ENCODE data around the gene CLDN19.
A peak's percentile ranks its signal among the peaks of the same experiment; 100 is the strongest.

CLDN19 gene

DNA sequence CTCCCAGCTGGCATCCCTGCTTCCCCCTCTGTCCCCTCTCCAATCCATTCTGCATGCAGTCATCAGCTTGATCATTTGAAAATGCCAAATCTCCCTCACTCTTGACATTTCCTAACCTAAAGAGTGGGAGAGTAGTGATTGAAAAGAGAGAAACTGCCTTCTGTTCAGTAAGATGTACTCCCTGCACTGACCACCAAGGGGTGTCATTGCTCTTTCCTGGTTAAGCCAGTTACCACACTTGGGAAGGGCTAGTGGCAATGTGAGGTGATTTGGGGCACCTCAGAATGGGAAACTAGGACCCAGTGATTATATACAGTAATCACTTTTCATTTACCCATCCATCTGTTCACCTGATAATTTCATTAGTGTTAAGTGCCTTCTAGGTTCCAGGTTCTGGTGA is 37.8 kb upstream of the CLDN19 start:
- TF ChIP-seq YY1 (IDR thresholded peaks at IDR 0.05; ENCODE audit: low read depth): no peak
- TF ChIP-seq RAD21 (IDR thresholded peaks at IDR 0.05; ENCODE audit: low read depth): peak; percentile 77

DNA sequence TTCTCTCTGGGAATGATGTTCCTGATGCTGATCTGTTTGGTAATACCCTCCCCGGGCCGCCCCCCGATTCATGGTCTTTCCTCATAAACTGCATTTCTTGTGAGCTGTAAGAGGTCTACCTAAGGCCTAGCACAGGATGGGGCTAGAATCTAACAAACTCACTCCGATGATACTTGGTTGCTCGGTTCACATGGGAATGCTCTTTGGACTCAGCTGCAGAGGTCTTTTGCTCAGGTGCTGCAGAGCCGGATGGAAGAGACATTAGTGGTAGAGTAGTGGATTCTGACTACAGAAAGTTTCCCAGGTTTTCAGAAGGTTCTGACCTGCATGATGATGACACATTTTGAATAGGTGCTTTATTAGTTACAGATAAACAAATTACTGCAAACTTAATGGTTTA is 36.5 kb upstream of the CLDN19 start:
- TF ChIP-seq CREB1 (IDR thresholded peaks at IDR 0.05; ENCODE audit: low read depth): no peak

DNA sequence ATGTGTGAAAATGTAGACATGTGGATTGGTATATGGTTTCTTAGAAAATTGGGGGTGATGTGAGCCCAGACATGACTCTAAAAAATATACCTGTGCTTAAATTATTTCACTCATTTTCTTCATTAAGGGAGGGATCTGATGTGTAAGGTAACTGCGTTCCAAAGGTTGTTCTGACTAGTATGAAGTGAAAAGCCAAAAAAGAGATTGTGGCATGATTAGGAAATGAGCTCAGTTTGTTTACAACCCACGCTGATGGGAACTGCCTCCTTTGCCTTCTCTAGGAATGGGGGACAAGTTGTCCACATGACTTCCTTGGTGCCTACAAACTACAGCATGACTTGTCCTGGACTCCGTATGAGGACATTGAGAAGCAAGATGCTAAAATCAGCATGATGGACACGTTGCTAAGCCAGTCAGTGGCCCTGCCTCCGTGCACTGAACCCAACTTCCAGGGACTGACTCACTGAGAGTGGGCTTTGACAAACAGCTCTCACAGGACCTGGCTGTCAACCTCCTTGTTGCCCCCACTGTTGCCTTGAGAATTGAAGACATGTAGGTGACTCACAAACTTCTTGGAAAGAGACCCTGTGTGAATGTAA is 35.0 kb upstream of the CLDN19 start:
- no peak for TF ChIP-seq RAD21 (IDR thresholded peaks at IDR 0.05; ENCODE audit: low read depth)
- no peak for TF ChIP-seq TEAD4 (IDR thresholded peaks at IDR 0.05)
- TF ChIP-seq EP300 (IDR thresholded peaks at IDR 0.05; ENCODE audit: borderline replicate concordance): no peak
- TF ChIP-seq YY1 (IDR thresholded peaks at IDR 0.05; ENCODE audit: low read depth): no peak
- TF ChIP-seq FOXM1 (IDR thresholded peaks at IDR 0.05; ENCODE audit: borderline replicate concordance, low read depth): no peak
- TF ChIP-seq, protein P1, sequence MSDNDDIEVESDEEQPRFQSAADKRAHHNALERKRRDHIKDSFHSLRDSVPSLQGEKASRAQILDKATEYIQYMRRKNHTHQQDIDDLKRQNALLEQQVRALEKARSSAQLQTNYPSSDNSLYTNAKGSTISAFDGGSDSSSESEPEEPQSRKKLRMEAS (IDR thresholded peaks at IDR 0.05): no peak
- no peak for TF ChIP-seq EGR1 (IDR thresholded peaks at IDR 0.05)
- TF ChIP-seq USF1 (IDR thresholded peaks at IDR 0.05): no peak
- no peak for TF ChIP-seq CREB1 (IDR thresholded peaks at IDR 0.05; ENCODE audit: low read depth)
- TF ChIP-seq REST (IDR thresholded peaks at IDR 0.05; ENCODE audit: low read depth): no peak
- no peak for TF ChIP-seq ZBTB7A (IDR thresholded peaks at IDR 0.05; ENCODE audit: low read depth)

DNA sequence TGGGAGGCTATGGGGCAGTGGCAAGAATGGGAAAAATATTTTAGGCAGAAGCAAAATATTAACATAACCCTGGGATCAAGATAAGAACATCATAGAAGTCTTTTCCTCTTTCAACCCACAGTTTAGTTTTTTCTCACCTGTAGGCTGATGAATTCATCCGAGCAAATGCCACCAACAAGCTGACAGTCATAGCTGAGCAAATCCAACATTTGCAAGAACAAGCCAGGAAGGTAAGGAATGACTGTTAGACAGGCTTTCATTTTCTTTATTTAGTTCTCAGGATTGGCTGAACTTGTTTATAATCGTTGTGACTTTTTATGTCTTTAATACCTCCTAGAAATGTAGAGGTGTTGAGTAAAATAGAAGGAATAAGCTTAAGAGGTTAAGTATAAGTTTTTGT is 33.4 kb upstream of the CLDN19 start:
- TF ChIP-seq NFIC (IDR thresholded peaks at IDR 0.05): no peak
- TF ChIP-seq TAF1 (IDR thresholded peaks at IDR 0.05; ENCODE audit: low read depth): no peak
- TF ChIP-seq USF1 (IDR thresholded peaks at IDR 0.05): no peak
- TF ChIP-seq, protein P1 (IDR thresholded peaks at IDR 0.05): no peak
- no peak for TF ChIP-seq RAD21 (IDR thresholded peaks at IDR 0.05; ENCODE audit: low read depth)
- no peak for TF ChIP-seq ZBTB7A (IDR thresholded peaks at IDR 0.05; ENCODE audit: low read depth)
- TF ChIP-seq YY1 (IDR thresholded peaks at IDR 0.05; ENCODE audit: low read depth): no peak
- TF ChIP-seq EGR1 (IDR thresholded peaks at IDR 0.05): no peak
- TF ChIP-seq FOXM1 (IDR thresholded peaks at IDR 0.05; ENCODE audit: borderline replicate concordance, low read depth): no peak
- TF ChIP-seq REST (IDR thresholded peaks at IDR 0.05; ENCODE audit: low read depth): no peak
- no peak for TF ChIP-seq TCF12 (IDR thresholded peaks at IDR 0.05; ENCODE audit: low read depth)
- no peak for TF ChIP-seq TEAD4 (IDR thresholded peaks at IDR 0.05)

DNA sequence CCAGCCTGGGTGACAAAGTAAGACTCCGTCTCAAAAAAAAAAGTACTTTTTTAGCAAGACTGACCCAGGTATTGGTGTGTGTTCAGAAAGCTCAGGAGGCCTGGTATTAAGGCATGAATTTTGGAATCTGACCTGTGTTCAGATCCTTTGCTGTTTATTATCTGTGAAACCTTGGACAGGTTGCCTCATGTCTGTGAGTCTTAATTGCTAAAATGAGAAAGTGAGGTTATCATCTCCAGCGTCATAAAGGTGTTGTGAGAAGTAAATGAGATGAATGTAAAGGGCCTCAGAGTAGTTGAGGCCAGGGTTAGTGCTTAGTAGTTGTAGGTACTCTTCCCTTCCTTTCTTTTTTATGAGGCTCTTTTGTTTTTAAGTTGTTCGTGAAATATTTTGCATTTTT is 29.8 kb upstream of the CLDN19 start:
- no peak for TF ChIP-seq CREB1 (IDR thresholded peaks at IDR 0.05; ENCODE audit: low read depth)
- no peak for TF ChIP-seq RAD21 (IDR thresholded peaks at IDR 0.05; ENCODE audit: low read depth)
- TF ChIP-seq, protein P1 (IDR thresholded peaks at IDR 0.05): no peak
- TF ChIP-seq TEAD4 (IDR thresholded peaks at IDR 0.05): no peak
- TF ChIP-seq ZBTB7A (IDR thresholded peaks at IDR 0.05; ENCODE audit: low read depth): no peak
- no peak for TF ChIP-seq NFIC (IDR thresholded peaks at IDR 0.05)
- no peak for TF ChIP-seq FOXM1 (IDR thresholded peaks at IDR 0.05; ENCODE audit: borderline replicate concordance, low read depth)
- no peak for TF ChIP-seq EGR1 (IDR thresholded peaks at IDR 0.05)
- TF ChIP-seq CEBPB (IDR thresholded peaks at IDR 0.05): no peak
- no peak for TF ChIP-seq TCF12 (IDR thresholded peaks at IDR 0.05; ENCODE audit: low read depth)

DNA sequence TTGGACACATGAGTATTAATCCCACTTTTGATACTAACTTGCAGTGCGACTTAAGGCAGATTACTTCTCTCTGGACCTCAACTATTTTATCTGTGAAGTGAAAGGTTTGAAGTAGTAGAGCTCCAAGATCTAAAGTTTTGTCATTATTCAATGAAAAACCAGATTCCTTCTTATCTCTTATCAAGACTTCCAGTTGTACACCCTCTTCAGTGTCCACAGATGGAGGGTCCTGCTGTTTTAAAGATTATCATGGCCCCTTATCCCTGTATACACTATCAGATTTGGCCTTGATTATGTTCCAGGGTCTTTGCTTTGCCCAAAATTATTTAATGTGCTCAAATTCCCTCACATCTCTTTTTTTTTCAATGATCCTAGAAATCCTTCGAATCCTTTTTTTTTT is 28.1 kb upstream of the CLDN19 start:
- TF ChIP-seq USF1 (IDR thresholded peaks at IDR 0.05) (no peak), EP300 (IDR thresholded peaks at IDR 0.05; ENCODE audit: borderline replicate concordance) (no peak), TCF12 (IDR thresholded peaks at IDR 0.05; ENCODE audit: low read depth) (no peak), YY1 (IDR thresholded peaks at IDR 0.05; ENCODE audit: low read depth) (no peak), RAD21 (IDR thresholded peaks at IDR 0.05; ENCODE audit: low read depth) (no peak), TAF1 (IDR thresholded peaks at IDR 0.05; ENCODE audit: low read depth) (no peak), TEAD4 (IDR thresholded peaks at IDR 0.05) (no peak), CREB1 (IDR thresholded peaks at IDR 0.05; ENCODE audit: low read depth) (no peak), REST (IDR thresholded peaks at IDR 0.05; ENCODE audit: low read depth) (no peak), EGR1 (IDR thresholded peaks at IDR 0.05) (no peak), ZBTB7A (IDR thresholded peaks at IDR 0.05; ENCODE audit: low read depth) (no peak), CEBPB (IDR thresholded peaks at IDR 0.05) (no peak), NFIC (IDR thresholded peaks at IDR 0.05) (no peak), FOXM1 (IDR thresholded peaks at IDR 0.05; ENCODE audit: borderline replicate concordance, low read depth) (no peak)
- TF ChIP-seq, protein P1 (IDR thresholded peaks at IDR 0.05): no peak
